ENCODE results near the gene EFCAB5. TPM values are rescaled to one million over a fixed set of nuclear protein-coding genes. Genes with fewer than 3 reads are reported as not detected.

The EFCAB5 gene
- total RNA-seq, 1 experiment from 2014 or later: 0.07 TPM

- Histone ChIP-seq H3K79me2 (ENCODE audit: low read length) (no peaks in the 10 kb centered on the region), H3K4me3 (ENCODE audit: low read length) (no peak overlapping the region), H3K4me2 (ENCODE audit: low read length) (no peak overlapping the region), H3K27me3 (ENCODE audit: low read length) (peaks cover 15% of the 10 kb centered on the region), H4K20me1 (ENCODE audit: low read length) (no peaks in the 10 kb centered on the region), H2AFZ (ENCODE audit: low read length) (no peak overlapping the region), H3F3A (ENCODE audit: low read length, unreplicated experiment) (no peaks in the 10 kb centered on the region), H3K9me2 (replicated peaks; ENCODE audit: low read length) (no peaks in the 10 kb centered on the region), H3K27ac (ENCODE audit: low read length) (no peak overlapping the region), H3K36me3 (ENCODE audit: low read depth, low read length) (no peaks in the 10 kb centered on the region), H3K9me3 (ENCODE audit: low read length) (no peaks in the 10 kb centered on the region), H3K9ac (ENCODE audit: low read length) (no peak overlapping the region), H3K4me1 (ENCODE audit: insufficient read depth, low read length) (no peaks in the 10 kb centered on the region)
- ChIA-PET CTCF (no interaction called here), POLR2A (ENCODE audit: unreplicated experiment) (no interaction called here)
- intact Hi-C loops (cut with micrococcal nuclease): no loop called here
- ATAC-seq: no peak
- no TSS peak for BruUV-seq (replicated peaks)
- no peak for TF ChIP-seq EZH2 (IDR thresholded peaks at IDR 0.05; ENCODE audit: low read length, unreplicated experiment)
- no peak for TF ChIP-seq EZH2phosphoT487 (IDR thresholded peaks at IDR 0.05; ENCODE audit: borderline replicate concordance, low read length)
- TF ChIP-seq, protein P1, sequence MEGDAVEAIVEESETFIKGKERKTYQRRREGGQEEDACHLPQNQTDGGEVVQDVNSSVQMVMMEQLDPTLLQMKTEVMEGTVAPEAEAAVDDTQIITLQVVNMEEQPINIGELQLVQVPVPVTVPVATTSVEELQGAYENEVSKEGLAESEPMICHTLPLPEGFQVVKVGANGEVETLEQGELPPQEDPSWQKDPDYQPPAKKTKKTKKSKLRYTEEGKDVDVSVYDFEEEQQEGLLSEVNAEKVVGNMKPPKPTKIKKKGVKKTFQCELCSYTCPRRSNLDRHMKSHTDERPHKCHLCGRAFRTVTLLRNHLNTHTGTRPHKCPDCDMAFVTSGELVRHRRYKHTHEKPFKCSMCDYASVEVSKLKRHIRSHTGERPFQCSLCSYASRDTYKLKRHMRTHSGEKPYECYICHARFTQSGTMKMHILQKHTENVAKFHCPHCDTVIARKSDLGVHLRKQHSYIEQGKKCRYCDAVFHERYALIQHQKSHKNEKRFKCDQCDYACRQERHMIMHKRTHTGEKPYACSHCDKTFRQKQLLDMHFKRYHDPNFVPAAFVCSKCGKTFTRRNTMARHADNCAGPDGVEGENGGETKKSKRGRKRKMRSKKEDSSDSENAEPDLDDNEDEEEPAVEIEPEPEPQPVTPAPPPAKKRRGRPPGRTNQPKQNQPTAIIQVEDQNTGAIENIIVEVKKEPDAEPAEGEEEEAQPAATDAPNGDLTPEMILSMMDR (conservative IDR thresholded peaks at IDR 0.05; ENCODE audit: low read depth, low read length): no peak
- DNase-seq: no peak
Observed at GRCh38 chr17:30068465-30068864, 127.0 kb downstream of the EFCAB5 start.

DNA sequence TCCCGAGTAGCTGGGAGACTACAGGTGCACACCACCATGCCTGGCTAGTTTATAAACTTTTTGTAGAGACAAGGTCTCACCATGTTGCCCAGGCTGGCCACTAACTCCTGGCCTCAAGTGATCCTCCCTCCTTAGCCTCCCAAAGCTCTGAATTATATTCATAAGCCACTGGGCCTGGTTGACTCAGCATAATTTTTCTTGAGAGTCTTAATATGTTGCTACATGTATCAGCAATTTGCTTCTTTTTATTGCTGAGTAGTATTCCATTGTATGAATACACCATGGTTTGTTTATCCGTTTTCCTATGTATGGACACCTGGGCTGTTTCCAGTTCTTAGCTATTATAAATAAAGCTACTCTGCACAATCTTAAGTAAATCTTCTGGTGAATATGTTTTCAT, 132.8 kb downstream of the EFCAB5 start:
- intact Hi-C loops (cut with micrococcal nuclease): no loop called here
- no peak overlapping the region for H3K4me3 ChIP-seq (ENCODE audit: low read length)
- ChIA-PET CTCF (no interaction called here), POLR2A (ENCODE audit: unreplicated experiment) (no interaction called here)
- no peaks in the 10 kb centered on the region for H4K20me1 ChIP-seq (ENCODE audit: low read length)
- no peak overlapping the region for H3K27ac ChIP-seq (ENCODE audit: low read length)
- H3K79me2 ChIP-seq (ENCODE audit: low read length): no peaks in the 10 kb centered on the region
- no peaks in the 10 kb centered on the region for H3K36me3 ChIP-seq (ENCODE audit: low read depth, low read length)
- TF ChIP-seq EZH2 (IDR thresholded peaks at IDR 0.05; ENCODE audit: low read length, unreplicated experiment) (no peak), EZH2phosphoT487 (IDR thresholded peaks at IDR 0.05; ENCODE audit: borderline replicate concordance, low read length) (no peak)
- TF ChIP-seq, protein P1 (conservative IDR thresholded peaks at IDR 0.05; ENCODE audit: low read depth, low read length): no peak
- BruUV-seq (replicated peaks): no TSS peak
- no peak overlapping the region for H3K9ac ChIP-seq (ENCODE audit: low read length)
- H3K27me3 ChIP-seq (ENCODE audit: low read length): peaks cover 44% of the 10 kb centered on the region
- ATAC-seq (no peak), DNase-seq (no peak)
- H2AFZ ChIP-seq (ENCODE audit: low read length): no peak overlapping the region
- no peaks in the 10 kb centered on the region for H3K4me1 ChIP-seq (ENCODE audit: insufficient read depth, low read length)
- H3K9me3 ChIP-seq (ENCODE audit: low read length): no peaks in the 10 kb centered on the region
- no peak overlapping the region for H3K4me2 ChIP-seq (ENCODE audit: low read length)
- no peaks in the 10 kb centered on the region for H3K9me2 ChIP-seq (replicated peaks; ENCODE audit: low read length)
- no peaks in the 10 kb centered on the region for H3F3A ChIP-seq (ENCODE audit: low read length, unreplicated experiment)

GRCh38 chr17:30074730-30075129, 133.3 kb downstream of the EFCAB5 start:
- DNase-seq (no peak), ATAC-seq (no peak)
- ChIA-PET POLR2A (ENCODE audit: unreplicated experiment) (no interaction called here), CTCF (no interaction called here)
- no peaks in the 10 kb centered on the region for H3K9me2 ChIP-seq (replicated peaks; ENCODE audit: low read length)
- no peak overlapping the region for H3K9ac ChIP-seq (ENCODE audit: low read length)
- no peaks in the 10 kb centered on the region for H3K36me3 ChIP-seq (ENCODE audit: low read depth, low read length)
- no peaks in the 10 kb centered on the region for H3K9me3 ChIP-seq (ENCODE audit: low read length)
- no peak overlapping the region for H3K4me3 ChIP-seq (ENCODE audit: low read length)
- intact Hi-C loops (cut with micrococcal nuclease): no loop called here
- no peak overlapping the region for H3K27ac ChIP-seq (ENCODE audit: low read length)
- no peak for TF ChIP-seq EZH2phosphoT487 (IDR thresholded peaks at IDR 0.05; ENCODE audit: borderline replicate concordance, low read length)
- TF ChIP-seq EZH2 (IDR thresholded peaks at IDR 0.05; ENCODE audit: low read length, unreplicated experiment): no peak
- TF ChIP-seq, protein P1 (conservative IDR thresholded peaks at IDR 0.05; ENCODE audit: low read depth, low read length): no peak
- no TSS peak for BruUV-seq (replicated peaks)
- no peaks in the 10 kb centered on the region for H3F3A ChIP-seq (ENCODE audit: low read length, unreplicated experiment)
- no peak overlapping the region for H3K4me2 ChIP-seq (ENCODE audit: low read length)
- H2AFZ ChIP-seq (ENCODE audit: low read length): no peak overlapping the region
- peaks cover 48% of the 10 kb centered on the region for H3K27me3 ChIP-seq (ENCODE audit: low read length)
- no peaks in the 10 kb centered on the region for H3K4me1 ChIP-seq (ENCODE audit: insufficient read depth, low read length)
- H3K79me2 ChIP-seq (ENCODE audit: low read length): no peaks in the 10 kb centered on the region
- no peaks in the 10 kb centered on the region for H4K20me1 ChIP-seq (ENCODE audit: low read length)
